Measurements from ENCODE around the gene SSC5D.

SSC5D gene

DNA sequence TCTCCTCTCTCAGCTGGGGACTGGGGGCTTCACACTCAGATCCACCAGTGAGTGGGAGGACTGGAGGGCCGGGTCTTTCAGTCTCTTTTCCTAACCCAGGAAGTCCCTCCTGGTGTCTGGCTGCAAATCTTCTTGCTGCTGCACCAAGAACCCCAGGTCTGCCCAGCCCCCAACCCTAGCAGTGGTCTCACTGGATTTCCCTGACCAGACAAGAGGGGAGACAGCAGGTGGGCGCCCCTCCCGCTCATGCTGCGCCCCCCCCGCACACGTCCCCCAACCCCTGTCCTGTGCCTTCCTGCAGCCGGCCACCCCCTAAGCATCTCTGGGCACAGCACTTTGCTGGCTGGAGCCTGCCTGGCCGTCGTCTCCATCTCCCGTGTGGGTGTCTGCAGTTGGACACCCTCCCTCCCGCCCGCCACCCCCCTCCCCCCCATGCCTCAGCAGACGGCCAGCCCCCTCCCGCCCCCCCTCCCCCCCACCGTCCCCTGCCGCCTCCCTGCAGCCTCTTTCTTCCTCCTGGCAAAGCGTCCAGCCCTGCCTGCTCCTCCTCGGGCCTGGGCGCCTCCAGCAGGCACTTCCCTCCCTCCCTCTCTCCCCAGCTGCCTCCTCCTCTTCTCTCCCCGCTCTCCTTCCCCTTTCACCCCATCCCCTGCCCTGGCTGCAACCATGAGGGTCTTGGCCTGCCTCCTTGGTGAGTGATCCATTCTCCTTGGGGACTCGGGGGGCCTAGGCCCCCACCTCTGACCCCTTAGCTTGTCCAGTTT lies at the start of gene SSC5D:
Gene SSC5D (plus strand): TSS at position 513 of the 764 bp plus-strand sequence. CDS start 154 bp downstream, at position 667.
- H3K4me3 ChIP-seq (ENCODE audit: low read depth, low read length): no peak within 1 kb of the TSS
- no peak for DNase-seq (ENCODE audit: low read depth)
- TF ChIP-seq, protein P1, sequence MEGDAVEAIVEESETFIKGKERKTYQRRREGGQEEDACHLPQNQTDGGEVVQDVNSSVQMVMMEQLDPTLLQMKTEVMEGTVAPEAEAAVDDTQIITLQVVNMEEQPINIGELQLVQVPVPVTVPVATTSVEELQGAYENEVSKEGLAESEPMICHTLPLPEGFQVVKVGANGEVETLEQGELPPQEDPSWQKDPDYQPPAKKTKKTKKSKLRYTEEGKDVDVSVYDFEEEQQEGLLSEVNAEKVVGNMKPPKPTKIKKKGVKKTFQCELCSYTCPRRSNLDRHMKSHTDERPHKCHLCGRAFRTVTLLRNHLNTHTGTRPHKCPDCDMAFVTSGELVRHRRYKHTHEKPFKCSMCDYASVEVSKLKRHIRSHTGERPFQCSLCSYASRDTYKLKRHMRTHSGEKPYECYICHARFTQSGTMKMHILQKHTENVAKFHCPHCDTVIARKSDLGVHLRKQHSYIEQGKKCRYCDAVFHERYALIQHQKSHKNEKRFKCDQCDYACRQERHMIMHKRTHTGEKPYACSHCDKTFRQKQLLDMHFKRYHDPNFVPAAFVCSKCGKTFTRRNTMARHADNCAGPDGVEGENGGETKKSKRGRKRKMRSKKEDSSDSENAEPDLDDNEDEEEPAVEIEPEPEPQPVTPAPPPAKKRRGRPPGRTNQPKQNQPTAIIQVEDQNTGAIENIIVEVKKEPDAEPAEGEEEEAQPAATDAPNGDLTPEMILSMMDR (IDR thresholded peaks at IDR 0.05; ENCODE audit: low read depth, low read length, missing control alignments): no peak

DNA sequence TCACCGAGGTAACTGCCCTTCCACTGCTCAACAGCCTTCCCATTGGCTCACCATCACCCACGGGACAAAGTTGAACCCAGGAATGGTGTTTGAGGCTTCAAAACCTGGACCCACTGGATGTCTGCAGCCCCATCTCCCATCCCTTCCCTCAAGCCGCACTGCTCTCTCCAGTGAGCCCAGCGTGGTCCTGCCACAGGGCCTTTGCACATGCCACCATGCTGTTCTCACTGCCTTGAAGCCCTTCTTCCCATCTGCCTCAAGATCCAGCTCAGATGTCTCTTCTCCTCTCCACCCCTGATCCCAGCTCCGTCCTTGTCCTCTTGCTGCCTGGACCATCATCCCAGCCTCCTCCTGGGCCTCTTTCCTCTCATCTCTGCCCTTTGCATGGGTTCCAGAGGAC lies 49.2 kb upstream of the SSC5D start:
- H3K4me3 ChIP-seq (ENCODE audit: low read depth, low read length): no peak overlapping the region
- TF ChIP-seq, protein P1 (IDR thresholded peaks at IDR 0.05; ENCODE audit: low read depth, low read length, missing control alignments): no peak
- no peak for DNase-seq (ENCODE audit: low read depth)

DNA sequence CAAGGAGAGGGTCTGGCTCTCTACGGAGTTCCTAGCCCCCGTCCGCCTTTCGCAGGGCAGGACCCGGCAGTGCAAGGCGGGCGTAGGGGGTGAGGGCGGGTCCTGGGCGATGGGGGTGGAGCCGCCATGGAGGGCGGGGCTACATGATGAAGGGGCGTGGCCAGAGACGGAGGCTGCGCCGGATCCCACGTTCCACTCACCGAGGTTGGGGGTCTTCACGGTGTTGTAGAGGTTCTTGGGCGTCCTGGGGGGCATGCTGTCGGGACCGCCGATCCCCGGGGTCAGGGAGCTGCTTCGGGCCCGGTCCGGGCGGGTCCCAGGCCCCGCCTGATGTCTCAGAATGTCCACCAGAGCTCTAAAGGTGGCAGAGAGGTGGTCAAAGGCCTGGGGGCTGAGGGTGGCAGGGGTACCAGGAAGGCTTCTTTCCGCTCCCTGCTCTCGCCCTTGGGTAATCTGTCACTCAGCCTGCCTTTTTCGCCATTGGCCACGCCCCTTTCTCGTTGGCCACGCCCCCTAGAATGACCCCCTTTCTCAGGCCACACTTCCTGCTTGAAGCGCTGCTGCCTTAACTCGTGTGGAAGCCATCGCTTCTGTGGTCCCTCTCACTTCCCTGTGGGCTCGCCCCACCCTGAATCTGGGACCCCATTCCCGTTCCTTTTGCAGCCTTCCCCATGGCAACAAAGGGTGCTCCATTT lies 47.7 kb upstream of the SSC5D start:
- no peak for DNase-seq (ENCODE audit: low read depth)
- H3K4me3 ChIP-seq (ENCODE audit: low read depth, low read length): no peak overlapping the region
- TF ChIP-seq, protein P1 (IDR thresholded peaks at IDR 0.05; ENCODE audit: low read depth, low read length, missing control alignments): no peak

DNA sequence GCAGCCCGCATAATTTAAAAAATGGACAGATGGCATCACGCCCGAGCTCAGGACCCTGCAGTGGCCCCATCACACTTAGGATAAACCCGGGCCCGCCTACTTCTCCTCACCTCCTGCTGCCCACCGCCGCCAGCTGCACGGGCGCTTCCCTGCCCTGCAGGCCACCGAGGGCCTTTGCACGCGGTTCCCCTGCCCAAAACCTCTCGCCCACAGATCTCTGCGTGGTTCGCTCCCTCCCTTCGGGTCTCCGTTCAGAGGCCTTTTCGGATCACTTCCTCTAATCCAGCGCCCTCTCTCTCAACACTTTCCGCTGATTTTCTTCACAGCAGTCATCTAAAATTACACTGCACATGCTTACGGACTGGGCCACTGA lies 46.9 kb upstream of the SSC5D start:
- no peak for DNase-seq (ENCODE audit: low read depth)
- TF ChIP-seq, protein P1 (IDR thresholded peaks at IDR 0.05; ENCODE audit: low read depth, low read length, missing control alignments): no peak
- no peak overlapping the region for H3K4me3 ChIP-seq (ENCODE audit: low read depth, low read length)

DNA sequence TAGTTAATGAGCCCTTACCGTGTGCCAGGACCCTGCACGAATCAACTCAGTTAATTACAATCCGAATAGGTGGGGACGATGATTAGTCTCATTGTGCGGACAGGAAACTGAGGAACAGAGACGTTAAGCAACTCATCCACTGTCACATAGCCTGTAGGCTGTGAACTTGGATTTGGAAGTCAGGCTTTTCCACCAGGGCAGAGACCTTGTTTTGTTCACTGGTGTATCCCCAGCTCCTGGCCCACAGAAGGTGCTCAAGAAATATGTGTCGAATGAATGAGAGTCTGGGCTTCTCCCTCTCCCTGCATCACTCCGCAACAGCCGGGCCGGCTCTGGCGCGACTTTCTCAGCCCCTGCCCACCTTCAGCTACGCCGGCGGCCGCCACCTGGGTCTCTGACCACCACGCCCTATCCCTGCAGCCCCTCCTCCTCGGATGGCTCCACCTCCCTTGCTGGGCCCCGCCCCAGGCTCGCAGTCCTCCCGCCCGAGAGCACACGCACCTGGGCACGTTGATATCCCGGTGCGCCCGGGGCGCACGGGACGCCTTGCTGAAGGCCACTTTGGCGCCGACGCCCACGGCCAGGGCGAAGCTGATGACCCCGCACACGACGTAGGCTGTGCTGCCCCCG lies 46.4 kb upstream of the SSC5D start:
- DNase-seq (ENCODE audit: low read depth): no peak
- TF ChIP-seq, protein P1 (IDR thresholded peaks at IDR 0.05; ENCODE audit: low read depth, low read length, missing control alignments): no peak
- no peak overlapping the region for H3K4me3 ChIP-seq (ENCODE audit: low read depth, low read length)

DNA sequence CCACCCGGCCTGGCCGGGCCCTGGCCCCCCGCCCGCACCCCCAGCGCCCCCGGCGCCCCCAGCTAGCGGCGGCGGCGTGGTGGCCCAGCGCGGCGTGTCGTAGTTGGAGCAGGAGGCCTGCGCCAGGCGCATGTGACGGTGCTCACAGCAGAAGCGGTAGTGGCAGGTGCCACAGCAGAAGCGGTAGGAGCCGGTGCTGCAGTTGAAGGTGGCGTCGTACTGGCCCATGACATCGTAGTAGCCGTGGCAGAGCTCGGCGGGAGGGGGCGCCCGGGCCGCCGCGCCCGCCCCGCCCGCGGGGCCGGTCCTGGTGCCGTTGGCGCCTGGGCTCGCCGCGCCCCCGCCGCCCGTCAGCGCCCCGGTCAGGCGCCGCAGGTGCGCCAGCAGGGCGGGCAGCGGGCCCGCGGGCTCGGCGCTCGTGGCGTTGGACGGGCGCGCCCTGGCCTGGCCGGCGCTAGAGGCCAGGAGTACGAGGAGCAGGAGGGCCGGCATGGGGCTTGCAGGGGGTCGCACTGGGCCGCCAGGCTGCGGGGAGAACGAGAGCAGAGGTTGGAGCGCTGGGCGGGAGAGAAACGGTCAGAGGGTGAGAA lies 45.8 kb upstream of the SSC5D start:
- TF ChIP-seq, protein P1 (IDR thresholded peaks at IDR 0.05; ENCODE audit: low read depth, low read length, missing control alignments): no peak
- no peak for DNase-seq (ENCODE audit: low read depth)
- H3K4me3 ChIP-seq (ENCODE audit: low read depth, low read length): no peak overlapping the region

All from GM12864 (cell line).